ENCODE measurements around the gene RGS12. TPM values are rescaled to one million over a fixed set of nuclear protein-coding genes. Genes with fewer than 3 reads are reported as not detected.

RGS12 gene
- total and polyA plus RNA-seq, 2 experiments from 2014 or later = 19.6 to 22.5 TPM

DNA sequence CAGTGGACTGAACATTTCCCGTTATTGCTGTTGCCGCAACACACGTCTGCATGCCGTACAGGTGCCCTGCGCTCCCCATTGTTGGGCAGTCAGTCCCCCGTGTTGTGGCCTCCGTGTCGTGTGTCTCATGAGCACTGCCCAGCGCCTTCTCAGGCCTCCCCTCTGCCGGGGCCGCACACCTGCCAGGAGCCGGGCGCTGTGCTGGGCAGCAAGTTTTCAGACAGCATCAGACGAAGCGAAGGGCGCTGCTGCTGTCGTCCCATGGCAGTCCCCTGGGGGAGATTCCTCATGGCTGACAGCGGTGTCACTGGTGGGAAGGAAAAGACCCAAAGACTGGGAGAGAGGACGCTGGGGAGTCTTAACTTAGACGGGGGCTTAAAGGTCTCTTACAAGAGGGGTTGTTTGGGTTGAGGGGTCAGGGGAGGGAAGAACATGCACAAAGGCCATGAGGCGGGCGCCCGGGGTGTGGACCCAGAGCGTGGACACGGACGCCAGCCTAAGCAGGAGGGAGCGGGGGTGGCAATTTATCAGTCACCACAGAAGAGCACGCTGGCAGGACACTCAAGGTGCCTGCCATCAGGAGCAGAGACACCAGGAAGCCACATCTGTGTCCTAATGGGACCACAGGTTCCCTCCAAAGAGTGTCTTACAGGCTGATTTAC, 47.3 kb downstream of the RGS12 start:
- H3K27me3 ChIP-seq = no peaks in the 10 kb centered on the region
- no peaks in the 10 kb centered on the region for H3K36me3 ChIP-seq (replicated peaks; ENCODE audit: insufficient read depth, low read depth)
- H3K9me2 ChIP-seq (replicated peaks; ENCODE audit: insufficient read depth) = no peaks in the 10 kb centered on the region
- H3K4me2 ChIP-seq = no peak overlapping the region
- TF ChIP-seq EZH2phosphoT487 (IDR thresholded peaks at IDR 0.05; ENCODE audit: low read depth, severe bottlenecking, unreplicated experiment) (no peak), EZH2 (IDR thresholded peaks at IDR 0.05; ENCODE audit: borderline replicate concordance) (no peak)
- TF ChIP-seq, protein P1, sequence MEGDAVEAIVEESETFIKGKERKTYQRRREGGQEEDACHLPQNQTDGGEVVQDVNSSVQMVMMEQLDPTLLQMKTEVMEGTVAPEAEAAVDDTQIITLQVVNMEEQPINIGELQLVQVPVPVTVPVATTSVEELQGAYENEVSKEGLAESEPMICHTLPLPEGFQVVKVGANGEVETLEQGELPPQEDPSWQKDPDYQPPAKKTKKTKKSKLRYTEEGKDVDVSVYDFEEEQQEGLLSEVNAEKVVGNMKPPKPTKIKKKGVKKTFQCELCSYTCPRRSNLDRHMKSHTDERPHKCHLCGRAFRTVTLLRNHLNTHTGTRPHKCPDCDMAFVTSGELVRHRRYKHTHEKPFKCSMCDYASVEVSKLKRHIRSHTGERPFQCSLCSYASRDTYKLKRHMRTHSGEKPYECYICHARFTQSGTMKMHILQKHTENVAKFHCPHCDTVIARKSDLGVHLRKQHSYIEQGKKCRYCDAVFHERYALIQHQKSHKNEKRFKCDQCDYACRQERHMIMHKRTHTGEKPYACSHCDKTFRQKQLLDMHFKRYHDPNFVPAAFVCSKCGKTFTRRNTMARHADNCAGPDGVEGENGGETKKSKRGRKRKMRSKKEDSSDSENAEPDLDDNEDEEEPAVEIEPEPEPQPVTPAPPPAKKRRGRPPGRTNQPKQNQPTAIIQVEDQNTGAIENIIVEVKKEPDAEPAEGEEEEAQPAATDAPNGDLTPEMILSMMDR (IDR thresholded peaks at IDR 0.05; ENCODE audit: poor library complexity) = no peak
- no peak overlapping the region for H3K4me3 ChIP-seq
- WGBS (ENCODE audit: low lambda C conversion rate, missing lambda C conversion rate) = 97% methylated on average over 27 of the region's 28 CpGs
- DNase-seq (ENCODE audit: low spot score) = no peak
- H3K9me3 ChIP-seq (ENCODE audit: low read depth) = no peaks in the 10 kb centered on the region
- no peak overlapping the region for H2AFZ ChIP-seq
- H4K20me1 ChIP-seq (ENCODE audit: insufficient read depth, poor library complexity, severe bottlenecking) = peaks cover 13% of the 10 kb centered on the region
- peaks cover 51% of the 10 kb centered on the region for H3K79me2 ChIP-seq
- no peak overlapping the region for H3K27ac ChIP-seq
- H3K4me1 ChIP-seq (ENCODE audit: insufficient read depth) = peaks cover 12% of the 10 kb centered on the region

DNA sequence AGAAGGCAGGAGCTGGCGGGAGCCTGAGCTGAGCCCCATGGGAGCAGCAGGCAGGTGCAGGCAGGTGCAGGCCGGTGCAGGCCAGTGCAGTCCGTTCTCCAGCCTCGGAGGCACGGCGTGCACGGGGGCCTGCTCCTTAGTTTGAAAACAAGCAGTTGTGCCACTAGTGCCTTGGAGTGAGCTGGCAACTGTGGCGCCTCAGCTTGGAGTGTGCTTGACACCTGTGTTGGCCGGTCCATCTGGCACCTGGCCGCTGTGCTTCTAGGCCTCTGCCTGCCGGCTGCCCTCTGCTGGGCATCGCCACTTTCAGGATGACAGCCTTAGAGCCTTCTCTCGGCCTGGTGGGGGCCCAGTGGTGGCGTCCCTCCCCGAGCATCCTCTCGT, 47.9 kb downstream of the RGS12 start:
- Histone ChIP-seq H3K4me1 (ENCODE audit: insufficient read depth) (peaks cover 12% of the 10 kb centered on the region), H3K79me2 (peaks cover 46% of the 10 kb centered on the region), H4K20me1 (ENCODE audit: insufficient read depth, poor library complexity, severe bottlenecking) (peaks cover 8% of the 10 kb centered on the region), H3K4me2 (no peak overlapping the region), H3K9me2 (replicated peaks; ENCODE audit: insufficient read depth) (no peaks in the 10 kb centered on the region), H2AFZ (no peak overlapping the region), H3K4me3 (no peak overlapping the region), H3K9me3 (ENCODE audit: low read depth) (no peaks in the 10 kb centered on the region), H3K36me3 (replicated peaks; ENCODE audit: insufficient read depth, low read depth) (no peaks in the 10 kb centered on the region), H3K27me3 (no peaks in the 10 kb centered on the region), H3K27ac (no peak overlapping the region)
- 91% methylated on average over 16 of the region's 16 CpGs for WGBS (ENCODE audit: low lambda C conversion rate, missing lambda C conversion rate)
- TF ChIP-seq EZH2 (IDR thresholded peaks at IDR 0.05; ENCODE audit: borderline replicate concordance) (no peak), EZH2phosphoT487 (IDR thresholded peaks at IDR 0.05; ENCODE audit: low read depth, severe bottlenecking, unreplicated experiment) (no peak)
- TF ChIP-seq, protein P1 (IDR thresholded peaks at IDR 0.05; ENCODE audit: poor library complexity) = no peak
- DNase-seq (ENCODE audit: low spot score) = no peak

DNA sequence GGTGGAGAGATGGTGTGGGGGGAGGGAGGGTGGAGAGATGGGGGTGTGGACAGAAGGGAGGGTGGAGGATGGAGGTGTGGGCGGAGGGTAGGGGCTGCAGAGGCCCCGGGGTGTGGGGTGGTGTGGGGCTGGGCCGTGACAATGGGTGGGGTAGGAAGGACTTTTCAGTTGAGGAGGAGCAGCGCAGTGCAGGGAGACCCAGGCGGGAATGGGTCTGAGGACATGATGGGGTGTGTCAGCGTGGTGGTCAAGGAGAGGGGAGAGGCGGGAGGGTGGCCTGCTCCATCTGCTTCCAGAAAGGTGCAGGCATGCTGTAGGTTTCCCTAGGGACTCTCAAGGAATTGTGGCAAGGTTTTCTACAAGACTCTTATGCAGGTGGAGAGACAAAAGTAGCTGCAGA, 48.9 kb downstream of the RGS12 start:
- no peaks in the 10 kb centered on the region for H3K9me3 ChIP-seq (ENCODE audit: low read depth)
- WGBS (ENCODE audit: low lambda C conversion rate, missing lambda C conversion rate) = no CpG with 5 or more reads among the region's 7 CpGs
- no peaks in the 10 kb centered on the region for H3K27me3 ChIP-seq
- H3K4me1 ChIP-seq (ENCODE audit: insufficient read depth) = peaks cover 12% of the 10 kb centered on the region
- no peak overlapping the region for H3K4me3 ChIP-seq
- no peak for TF ChIP-seq EZH2 (IDR thresholded peaks at IDR 0.05; ENCODE audit: borderline replicate concordance)
- no peak for TF ChIP-seq EZH2phosphoT487 (IDR thresholded peaks at IDR 0.05; ENCODE audit: low read depth, severe bottlenecking, unreplicated experiment)
- H3K36me3 ChIP-seq (replicated peaks; ENCODE audit: insufficient read depth, low read depth) = no peaks in the 10 kb centered on the region
- H3K27ac ChIP-seq = peak overlapping the region; percentile 76
- no peak overlapping the region for H2AFZ ChIP-seq
- H4K20me1 ChIP-seq (ENCODE audit: insufficient read depth, poor library complexity, severe bottlenecking) = peaks cover 8% of the 10 kb centered on the region
- DNase-seq (ENCODE audit: low spot score) = no peak
- H3K79me2 ChIP-seq = peaks cover 35% of the 10 kb centered on the region
- H3K9me2 ChIP-seq (replicated peaks; ENCODE audit: insufficient read depth) = no peaks in the 10 kb centered on the region
- H3K4me2 ChIP-seq = peak overlapping the region; percentile 60

DNA sequence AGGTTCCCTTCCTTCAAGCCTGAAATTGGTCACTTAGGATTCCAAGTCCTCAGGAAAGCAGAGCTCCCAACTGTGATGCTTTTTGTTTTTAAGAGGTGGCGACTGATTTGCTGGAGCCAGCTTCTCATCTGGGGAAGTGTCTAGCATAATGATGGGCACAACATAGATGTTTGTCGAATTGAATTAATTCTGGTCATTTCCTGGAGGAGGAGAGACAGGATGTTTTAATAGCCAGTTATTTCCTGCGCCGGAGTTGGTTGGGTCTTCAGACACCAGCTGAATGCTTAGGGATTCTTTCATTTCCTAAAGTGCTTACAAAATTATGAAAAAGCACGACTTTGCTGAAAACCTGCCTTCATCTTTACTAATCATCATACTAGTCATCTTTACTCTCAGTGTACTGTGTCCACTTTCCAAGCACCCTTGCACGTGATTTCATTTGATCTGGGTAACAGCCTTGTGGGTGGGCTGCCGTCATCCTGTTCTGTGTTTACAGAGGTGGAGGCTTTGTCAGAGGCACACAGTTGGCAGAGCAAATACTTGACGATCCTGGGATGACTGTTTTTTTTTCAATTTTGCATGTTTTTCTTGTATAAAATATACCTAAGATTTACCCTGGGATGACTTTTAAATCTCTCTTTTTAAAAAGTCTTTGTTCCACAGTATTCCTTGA, 49.5 kb downstream of the RGS12 start:
- no peaks in the 10 kb centered on the region for H3K36me3 ChIP-seq (replicated peaks; ENCODE audit: insufficient read depth, low read depth)
- peak; percentile 50 for DNase-seq (ENCODE audit: low spot score)
- no peaks in the 10 kb centered on the region for H3K27me3 ChIP-seq
- H3K9me2 ChIP-seq (replicated peaks; ENCODE audit: insufficient read depth) = no peaks in the 10 kb centered on the region
- H3K4me2 ChIP-seq = peak overlapping the region; percentile 60
- peak overlapping the region; percentile 76 for H3K27ac ChIP-seq
- H3K4me3 ChIP-seq = no peak overlapping the region
- WGBS (ENCODE audit: low lambda C conversion rate, missing lambda C conversion rate) = 43% methylated on average over 8 of the region's 8 CpGs
- peaks cover 30% of the 10 kb centered on the region for H3K79me2 ChIP-seq
- no peak overlapping the region for H2AFZ ChIP-seq
- H3K4me1 ChIP-seq (ENCODE audit: insufficient read depth) = peaks cover 12% of the 10 kb centered on the region
- no peaks in the 10 kb centered on the region for H3K9me3 ChIP-seq (ENCODE audit: low read depth)
- no peak for TF ChIP-seq EZH2 (IDR thresholded peaks at IDR 0.05; ENCODE audit: borderline replicate concordance)
- no peak for TF ChIP-seq EZH2phosphoT487 (IDR thresholded peaks at IDR 0.05; ENCODE audit: low read depth, severe bottlenecking, unreplicated experiment)
- TF ChIP-seq, protein P1 (IDR thresholded peaks at IDR 0.05; ENCODE audit: poor library complexity) = no peak
- H4K20me1 ChIP-seq (ENCODE audit: insufficient read depth, poor library complexity, severe bottlenecking) = peaks cover 8% of the 10 kb centered on the region

Measured in hepatocyte (in vitro differentiated cells).